Measurements from ENCODE around the gene LENG1. TPM values are rescaled to one million over a fixed set of nuclear protein-coding genes. Genes with fewer than 3 reads are reported as not detected.

LENG1 gene
- total and polyA plus RNA-seq, 9 of the 15 experiments (the other 6 are each of a cell fraction or from before 2014, with no cell fraction given) = 0.30 to 10.5 (median 4.7) TPM

GRCh38 chr19:54164369-54165068 lies 5.0 kb upstream of the LENG1 start (continued):
- TF ChIP-seq, protein P1, sequence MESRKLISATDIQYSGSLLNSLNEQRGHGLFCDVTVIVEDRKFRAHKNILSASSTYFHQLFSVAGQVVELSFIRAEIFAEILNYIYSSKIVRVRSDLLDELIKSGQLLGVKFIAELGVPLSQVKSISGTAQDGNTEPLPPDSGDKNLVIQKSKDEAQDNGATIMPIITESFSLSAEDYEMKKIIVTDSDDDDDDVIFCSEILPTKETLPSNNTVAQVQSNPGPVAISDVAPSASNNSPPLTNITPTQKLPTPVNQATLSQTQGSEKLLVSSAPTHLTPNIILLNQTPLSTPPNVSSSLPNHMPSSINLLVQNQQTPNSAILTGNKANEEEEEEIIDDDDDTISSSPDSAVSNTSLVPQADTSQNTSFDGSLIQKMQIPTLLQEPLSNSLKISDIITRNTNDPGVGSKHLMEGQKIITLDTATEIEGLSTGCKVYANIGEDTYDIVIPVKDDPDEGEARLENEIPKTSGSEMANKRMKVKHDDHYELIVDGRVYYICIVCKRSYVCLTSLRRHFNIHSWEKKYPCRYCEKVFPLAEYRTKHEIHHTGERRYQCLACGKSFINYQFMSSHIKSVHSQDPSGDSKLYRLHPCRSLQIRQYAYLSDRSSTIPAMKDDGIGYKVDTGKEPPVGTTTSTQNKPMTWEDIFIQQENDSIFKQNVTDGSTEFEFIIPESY (CRISPR knock-in tag; IDR thresholded peaks at IDR 0.05) = no peak
- TF ChIP-seq SIN3A (IDR thresholded peaks at IDR 0.05; ENCODE audit: borderline replicate concordance in 2 of 2, control insufficient read depth in 1 of 2, low read depth in 2 of 2, low read length in 2 of 2) (0 out of 4 replicates have a peak, but pooled peaks of 1 of the 2 experiments have one; percentile 31), REST (IDR thresholded peaks at IDR 0.05; ENCODE audit: borderline replicate concordance) (peak; percentile 69), REST (CRISPR knock-in tag; IDR thresholded peaks at IDR 0.05; ENCODE audit: low read depth) (no peak), BCL6 (CRISPR knock-in tag; IDR thresholded peaks at IDR 0.05) (no peak), RCOR1 (IDR thresholded peaks at IDR 0.05; ENCODE audit: borderline replicate concordance in 1 of 2, low read depth in 2 of 2, low read length in 2 of 2) (peak in 1 of 2 experiments; percentile 69; a peak in 2 of 4 replicates), ZNF384 (IDR thresholded peaks at IDR 0.05; ENCODE audit: low read depth, low read length) (peak; percentile 60; the same call in 1 of the 2 replicates), HNRNPLL (IDR thresholded peaks at IDR 0.05; ENCODE audit: low read depth, low read length, poor library complexity, severe bottlenecking) (peak; percentile 15)
- TF ChIP-seq, protein P2, sequence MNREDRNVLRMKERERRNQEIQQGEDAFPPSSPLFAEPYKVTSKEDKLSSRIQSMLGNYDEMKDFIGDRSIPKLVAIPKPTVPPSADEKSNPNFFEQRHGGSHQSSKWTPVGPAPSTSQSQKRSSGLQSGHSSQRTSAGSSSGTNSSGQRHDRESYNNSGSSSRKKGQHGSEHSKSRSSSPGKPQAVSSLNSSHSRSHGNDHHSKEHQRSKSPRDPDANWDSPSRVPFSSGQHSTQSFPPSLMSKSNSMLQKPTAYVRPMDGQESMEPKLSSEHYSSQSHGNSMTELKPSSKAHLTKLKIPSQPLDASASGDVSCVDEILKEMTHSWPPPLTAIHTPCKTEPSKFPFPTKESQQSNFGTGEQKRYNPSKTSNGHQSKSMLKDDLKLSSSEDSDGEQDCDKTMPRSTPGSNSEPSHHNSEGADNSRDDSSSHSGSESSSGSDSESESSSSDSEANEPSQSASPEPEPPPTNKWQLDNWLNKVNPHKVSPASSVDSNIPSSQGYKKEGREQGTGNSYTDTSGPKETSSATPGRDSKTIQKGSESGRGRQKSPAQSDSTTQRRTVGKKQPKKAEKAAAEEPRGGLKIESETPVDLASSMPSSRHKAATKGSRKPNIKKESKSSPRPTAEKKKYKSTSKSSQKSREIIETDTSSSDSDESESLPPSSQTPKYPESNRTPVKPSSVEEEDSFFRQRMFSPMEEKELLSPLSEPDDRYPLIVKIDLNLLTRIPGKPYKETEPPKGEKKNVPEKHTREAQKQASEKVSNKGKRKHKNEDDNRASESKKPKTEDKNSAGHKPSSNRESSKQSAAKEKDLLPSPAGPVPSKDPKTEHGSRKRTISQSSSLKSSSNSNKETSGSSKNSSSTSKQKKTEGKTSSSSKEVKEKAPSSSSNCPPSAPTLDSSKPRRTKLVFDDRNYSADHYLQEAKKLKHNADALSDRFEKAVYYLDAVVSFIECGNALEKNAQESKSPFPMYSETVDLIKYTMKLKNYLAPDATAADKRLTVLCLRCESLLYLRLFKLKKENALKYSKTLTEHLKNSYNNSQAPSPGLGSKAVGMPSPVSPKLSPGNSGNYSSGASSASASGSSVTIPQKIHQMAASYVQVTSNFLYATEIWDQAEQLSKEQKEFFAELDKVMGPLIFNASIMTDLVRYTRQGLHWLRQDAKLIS (CRISPR knock-in tag; IDR thresholded peaks at IDR 0.05) = no peak
- TF ChIP-seq, protein P3, sequence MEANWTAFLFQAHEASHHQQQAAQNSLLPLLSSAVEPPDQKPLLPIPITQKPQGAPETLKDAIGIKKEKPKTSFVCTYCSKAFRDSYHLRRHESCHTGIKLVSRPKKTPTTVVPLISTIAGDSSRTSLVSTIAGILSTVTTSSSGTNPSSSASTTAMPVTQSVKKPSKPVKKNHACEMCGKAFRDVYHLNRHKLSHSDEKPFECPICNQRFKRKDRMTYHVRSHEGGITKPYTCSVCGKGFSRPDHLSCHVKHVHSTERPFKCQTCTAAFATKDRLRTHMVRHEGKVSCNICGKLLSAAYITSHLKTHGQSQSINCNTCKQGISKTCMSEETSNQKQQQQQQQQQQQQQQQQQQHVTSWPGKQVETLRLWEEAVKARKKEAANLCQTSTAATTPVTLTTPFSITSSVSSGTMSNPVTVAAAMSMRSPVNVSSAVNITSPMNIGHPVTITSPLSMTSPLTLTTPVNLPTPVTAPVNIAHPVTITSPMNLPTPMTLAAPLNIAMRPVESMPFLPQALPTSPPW (CRISPR knock-in tag; IDR thresholded peaks at IDR 0.05) = peak; percentile 68

All from K562 (cell line).